MM.1S (cell line): ENCODE data around the gene GRIK3.

Source experiments
- CTCF ChIP-seq: fragments of 300-600 bp; sonication (generic); IDR thresholded peaks from 2 replicates; pipeline ENCODE4 v1.5.1; 2016; ENCODE audit warnings: antibody characterized with exemption, low read length, mixed read lengths
- EZH2phosphoT487 ChIP-seq: fragments of 300-600 bp; sonication (generic); IDR thresholded peaks from 2 replicates; pipeline ENCODE4 v1.6.1; 2018; ENCODE audit warnings: antibody characterized with exemption, low read length

- TF ChIP-seq CTCF: no peak
- no peak for TF ChIP-seq EZH2phosphoT487
These were observed 121.9 kb downstream of the GRIK3 start for GRCh38 chr1:36912365-36912865.
